Activated CD8-positive, alpha-beta T cell treated with anti-CD3 and anti-CD28 coated beads for 36 hours (primary cell): ENCODE results near the gene TPRG1L. TPM values are rescaled to one million over a fixed set of nuclear protein-coding genes. Genes with fewer than 3 reads are reported as not detected.

Experiments used
- ATAC-seq: fragments of 200-7000 bp; cut with Tn5 transposase; one replicate; pipeline ENCODE4 v1.10.0; 2021; ENCODE audit warnings: mild to moderate bottlenecking, moderate library complexity
- CTCF ChIA-PET: fragments of 350-600 bp; sonication (Branson Sonifier 250); formaldehyde crosslinking; loops from one replicate; lab custom pipeline; 2021; ENCODE audit warnings: antibody characterized with exemption; lab: Charles Lee
- POLR2A ChIA-PET: fragments of 350-600 bp; sonication (Branson Sonifier 250); formaldehyde crosslinking; loops from one replicate; lab custom pipeline; 2021; ENCODE audit warnings: antibody characterized with exemption; lab: Charles Lee
- DNase-seq: peaks from one replicate; pipeline ENCODE4 v3.0.0-alpha.2; 2020
- H3K27ac Mint-ChIP-seq: one replicate; pipeline ENCODE4 v1.8.0; 2021; ENCODE audit warnings: mild to moderate bottlenecking, mixed read lengths
- H3K27me3 Mint-ChIP-seq: one replicate; pipeline ENCODE4 v1.8.0; 2021; ENCODE audit warnings: mixed read lengths
- H3K36me3 Mint-ChIP-seq: one replicate; pipeline ENCODE4 v1.8.0; 2021; ENCODE audit warnings: low read depth, mixed read lengths
- H3K4me1 Mint-ChIP-seq: one replicate; pipeline ENCODE4 v1.8.0; 2021; ENCODE audit warnings: low read depth, mixed read lengths
- H3K4me3 Mint-ChIP-seq: one replicate; pipeline ENCODE4 v1.8.0; 2021; ENCODE audit warnings: mild to moderate bottlenecking, moderate library complexity, mixed read lengths
- H3K9me3 Mint-ChIP-seq: one replicate; pipeline ENCODE4 v1.8.0; 2021; ENCODE audit warnings: mixed read lengths
- intact Hi-C: fragments of 100-400 bp; cut with micrococcal nuclease; formaldehyde crosslinking; loops from one replicate; pipeline ENCODE4 v1.10.0; 2022
- total RNA-seq, 2 experiments: library from RNA; stranded (reverse); gene quantifications; one replicate each; pipeline ENCODE4 v1.2.3, GENCODE V29; 2021
- TF ChIP-seq, protein P1 (sequence below): fragments of 200-600 bp; IDR thresholded peaks from one replicate; pipeline ENCODE4 v1.8.0; 2022; ENCODE audit warnings: antibody characterized with exemption, mild to moderate bottlenecking

Gene TPRG1L
- total RNA-seq, 2 experiments from 2014 or later, result 6.1 to 6.2 TPM

DNA sequence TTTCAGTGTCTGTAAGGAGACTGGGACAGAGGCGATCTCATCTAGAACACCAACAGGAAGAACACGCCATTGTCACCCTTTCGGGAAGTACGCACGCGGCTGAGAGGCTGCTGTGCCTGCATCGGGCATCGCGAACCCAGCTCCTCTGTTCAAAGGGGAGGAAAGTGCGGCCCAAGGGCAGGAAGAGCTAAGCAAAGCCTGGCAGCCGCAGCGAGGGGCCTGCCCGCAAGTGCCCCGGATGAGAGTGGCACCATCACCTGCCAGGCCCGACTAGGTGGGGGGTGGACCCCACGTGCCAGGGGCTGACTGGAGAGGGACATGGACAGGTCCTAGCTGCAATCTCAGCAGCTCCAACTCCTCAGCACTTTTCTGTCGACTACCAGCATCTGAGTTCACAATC is 7.5 kb downstream of the TPRG1L start:
- Mint-ChIP-seq H3K27me3 (no peaks in the 10 kb centered on the region), H3K4me3 (no peak overlapping the region), H3K36me3 (peaks cover 10% of the 10 kb centered on the region), H3K27ac (no peak overlapping the region), H3K9me3 (no peaks in the 10 kb centered on the region), H3K4me1 (no peaks in the 10 kb centered on the region)
- DNase-seq, result no peak
- TF ChIP-seq, protein P1, sequence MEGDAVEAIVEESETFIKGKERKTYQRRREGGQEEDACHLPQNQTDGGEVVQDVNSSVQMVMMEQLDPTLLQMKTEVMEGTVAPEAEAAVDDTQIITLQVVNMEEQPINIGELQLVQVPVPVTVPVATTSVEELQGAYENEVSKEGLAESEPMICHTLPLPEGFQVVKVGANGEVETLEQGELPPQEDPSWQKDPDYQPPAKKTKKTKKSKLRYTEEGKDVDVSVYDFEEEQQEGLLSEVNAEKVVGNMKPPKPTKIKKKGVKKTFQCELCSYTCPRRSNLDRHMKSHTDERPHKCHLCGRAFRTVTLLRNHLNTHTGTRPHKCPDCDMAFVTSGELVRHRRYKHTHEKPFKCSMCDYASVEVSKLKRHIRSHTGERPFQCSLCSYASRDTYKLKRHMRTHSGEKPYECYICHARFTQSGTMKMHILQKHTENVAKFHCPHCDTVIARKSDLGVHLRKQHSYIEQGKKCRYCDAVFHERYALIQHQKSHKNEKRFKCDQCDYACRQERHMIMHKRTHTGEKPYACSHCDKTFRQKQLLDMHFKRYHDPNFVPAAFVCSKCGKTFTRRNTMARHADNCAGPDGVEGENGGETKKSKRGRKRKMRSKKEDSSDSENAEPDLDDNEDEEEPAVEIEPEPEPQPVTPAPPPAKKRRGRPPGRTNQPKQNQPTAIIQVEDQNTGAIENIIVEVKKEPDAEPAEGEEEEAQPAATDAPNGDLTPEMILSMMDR, result no peak
- ChIA-PET CTCF (no interaction called here), POLR2A (no interaction called here)
- ATAC-seq, result no peak
- intact Hi-C loops, result no loop called here

DNA sequence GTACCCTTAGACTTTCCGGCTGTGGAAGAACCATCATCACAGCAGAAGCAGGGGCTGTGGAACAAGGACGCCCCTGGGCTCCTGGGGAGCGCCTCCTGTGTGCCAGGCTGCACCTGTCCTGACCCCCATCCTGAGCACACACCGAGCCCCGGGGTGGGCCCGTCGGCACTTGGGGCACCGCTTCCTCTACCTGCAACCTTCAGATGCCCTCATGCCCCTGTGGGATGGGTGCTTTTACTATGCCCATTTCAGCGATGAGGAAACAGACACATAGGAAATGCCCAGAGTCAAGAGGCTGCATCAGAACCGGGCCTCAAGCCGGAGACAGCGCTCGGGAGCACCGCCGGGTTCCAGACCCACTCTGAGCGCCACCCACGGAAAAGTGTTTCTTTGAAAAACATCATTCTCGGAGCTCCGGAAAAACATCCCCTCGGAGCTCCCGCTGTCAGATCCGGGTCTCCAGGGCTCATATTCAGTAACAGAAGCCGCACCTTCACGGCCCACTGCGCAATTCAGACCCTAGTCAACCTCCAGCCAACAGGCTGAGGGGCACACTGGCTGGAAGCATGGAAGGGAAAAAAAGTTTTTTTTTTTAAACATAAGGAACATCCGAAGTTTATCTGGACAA is 8.0 kb downstream of the TPRG1L start:
- ChIA-PET CTCF (no interaction called here), POLR2A (interaction anchor here (0.7 kb wide), 1 partner anchor 133 kb away, joined by 4 read pairs; no protein-coding TSS in a partner anchor)
- H3K27ac Mint-ChIP-seq, result no peak overlapping the region

DNA sequence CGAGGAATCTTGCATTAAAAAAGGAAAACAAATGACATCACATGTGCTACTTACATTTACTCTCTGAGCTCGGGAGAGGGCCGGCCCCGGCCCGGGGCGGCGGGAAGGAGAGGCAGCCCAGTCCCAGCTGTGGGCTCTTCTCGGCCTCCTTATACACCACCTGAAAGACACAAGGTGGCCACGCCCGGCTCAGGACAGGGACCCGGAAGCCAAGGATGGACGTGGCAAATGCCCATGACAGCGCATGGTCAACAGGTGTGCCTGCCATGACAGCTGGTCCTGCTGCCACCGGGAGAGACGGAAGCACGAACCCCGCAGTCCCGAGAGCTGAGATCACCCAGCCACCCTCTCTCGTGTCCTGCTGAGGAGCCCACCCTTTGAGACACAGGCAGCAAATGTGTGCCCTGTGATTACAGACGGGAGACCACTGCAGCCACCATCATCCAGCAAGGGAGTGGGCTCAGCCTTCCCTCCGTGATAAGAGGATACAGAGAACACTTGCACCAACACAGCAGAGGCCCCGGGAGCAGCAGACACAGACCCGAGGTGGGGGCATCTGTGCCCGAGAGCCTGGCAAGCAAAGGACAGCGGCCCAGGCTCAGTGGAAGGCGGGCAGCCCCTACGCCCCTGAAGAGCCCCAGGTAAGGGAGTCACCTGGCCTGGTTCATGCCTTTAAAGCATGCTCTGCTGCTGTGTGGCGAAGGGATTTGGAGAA is 8.7 kb downstream of the TPRG1L start:
- ATAC-seq (no peak), DNase-seq (no peak)
- H3K4me1 Mint-ChIP-seq, result no peaks in the 10 kb centered on the region
- POLR2A ChIA-PET, result interaction anchor here (0.7 kb wide), 1 partner anchor 134 kb away, joined by 4 read pairs; no protein-coding TSS in a partner anchor
- intact Hi-C loops, result no loop called here
- H3K27me3 Mint-ChIP-seq, result no peaks in the 10 kb centered on the region
- H3K4me3 Mint-ChIP-seq, result no peak overlapping the region
- CTCF ChIA-PET, result no interaction called here
- peaks cover 10% of the 10 kb centered on the region for H3K36me3 Mint-ChIP-seq
- H3K9me3 Mint-ChIP-seq, result no peaks in the 10 kb centered on the region
- no peak overlapping the region for H3K27ac Mint-ChIP-seq
- TF ChIP-seq, protein P1, result no peak

More for the DNA sequence above, 8.0 kb downstream of the TPRG1L start:
- Mint-ChIP-seq H3K9me3 (no peaks in the 10 kb centered on the region), H3K27me3 (no peaks in the 10 kb centered on the region), H3K36me3 (peaks cover 10% of the 10 kb centered on the region), H3K4me3 (no peak overlapping the region), H3K4me1 (no peaks in the 10 kb centered on the region)
- DNase-seq, result no peak
- no peak for ATAC-seq
- TF ChIP-seq, protein P1, result no peak
- intact Hi-C loops, result no loop called here

DNA sequence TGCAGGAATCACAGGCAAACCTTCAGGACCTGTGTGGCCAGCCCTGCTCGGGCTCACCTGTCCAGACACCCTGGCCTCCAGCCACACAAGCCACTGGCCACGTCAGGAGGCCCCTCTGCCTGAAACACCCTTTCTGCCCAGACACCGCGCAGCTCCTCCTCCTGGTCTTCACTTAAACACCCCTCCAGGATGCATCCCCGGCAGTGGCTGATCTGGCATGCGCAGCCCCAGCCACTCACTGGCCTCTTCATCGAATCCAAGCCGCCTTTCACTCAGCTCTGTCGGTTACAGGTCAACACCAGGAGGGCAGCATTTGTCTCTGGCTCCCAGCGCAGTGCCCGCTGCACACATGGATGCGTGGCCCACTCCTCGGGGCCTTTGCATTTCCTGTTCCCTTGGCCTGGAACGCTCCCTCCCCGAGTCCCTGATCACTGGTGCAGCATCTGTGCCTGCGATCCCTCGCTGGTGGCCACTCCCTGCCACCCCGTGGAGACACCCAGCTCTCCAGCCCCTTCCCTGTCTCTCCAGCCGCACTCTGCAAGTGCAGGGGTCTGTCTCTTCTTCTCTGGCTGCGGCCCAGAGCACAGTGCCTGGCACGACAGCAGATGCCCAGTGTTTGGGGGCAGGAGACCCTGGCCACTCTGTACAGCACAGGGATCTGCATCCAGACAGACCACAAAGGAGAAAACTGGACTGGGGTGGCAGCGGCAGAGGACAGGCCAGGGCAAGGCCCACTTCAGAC is 9.4 kb downstream of the TPRG1L start:
- H3K4me1 Mint-ChIP-seq, result no peaks in the 10 kb centered on the region
- no peaks in the 10 kb centered on the region for H3K9me3 Mint-ChIP-seq
- H3K4me3 Mint-ChIP-seq, result no peak overlapping the region
- DNase-seq (no peak), ATAC-seq (no peak)
- H3K27me3 Mint-ChIP-seq, result no peaks in the 10 kb centered on the region
- POLR2A ChIA-PET, result no interaction called here
- TF ChIP-seq, protein P1, result no peak
- CTCF ChIA-PET, result no interaction called here
- peaks cover 10% of the 10 kb centered on the region for H3K36me3 Mint-ChIP-seq
- intact Hi-C loops, result no loop called here
- no peak overlapping the region for H3K27ac Mint-ChIP-seq
